GM12865 (cell line): ENCODE measurements around the gene PIK3C3.

Source experiments
- DNase-seq: peaks from one replicate; pipeline ENCODE4 v3.0.0; 2010; ENCODE audit warnings: low read depth
- H3K4me3 ChIP-seq: 2 replicates; pipeline ENCODE4 v1.5.1; 2011; ENCODE audit warnings: mild to moderate bottlenecking, low read depth, low read length, control low read depth
- TF ChIP-seq, protein P1 (sequence below): IDR thresholded peaks from 2 replicates; pipeline ENCODE4 v1.5.1; 2011; ENCODE audit warnings: low read length, control low read depth, low read depth, inconsistent platforms; ENCODE audit not compliant: insufficient read depth; ENCODE audit errors: missing control alignments

PIK3C3 gene

DNA sequence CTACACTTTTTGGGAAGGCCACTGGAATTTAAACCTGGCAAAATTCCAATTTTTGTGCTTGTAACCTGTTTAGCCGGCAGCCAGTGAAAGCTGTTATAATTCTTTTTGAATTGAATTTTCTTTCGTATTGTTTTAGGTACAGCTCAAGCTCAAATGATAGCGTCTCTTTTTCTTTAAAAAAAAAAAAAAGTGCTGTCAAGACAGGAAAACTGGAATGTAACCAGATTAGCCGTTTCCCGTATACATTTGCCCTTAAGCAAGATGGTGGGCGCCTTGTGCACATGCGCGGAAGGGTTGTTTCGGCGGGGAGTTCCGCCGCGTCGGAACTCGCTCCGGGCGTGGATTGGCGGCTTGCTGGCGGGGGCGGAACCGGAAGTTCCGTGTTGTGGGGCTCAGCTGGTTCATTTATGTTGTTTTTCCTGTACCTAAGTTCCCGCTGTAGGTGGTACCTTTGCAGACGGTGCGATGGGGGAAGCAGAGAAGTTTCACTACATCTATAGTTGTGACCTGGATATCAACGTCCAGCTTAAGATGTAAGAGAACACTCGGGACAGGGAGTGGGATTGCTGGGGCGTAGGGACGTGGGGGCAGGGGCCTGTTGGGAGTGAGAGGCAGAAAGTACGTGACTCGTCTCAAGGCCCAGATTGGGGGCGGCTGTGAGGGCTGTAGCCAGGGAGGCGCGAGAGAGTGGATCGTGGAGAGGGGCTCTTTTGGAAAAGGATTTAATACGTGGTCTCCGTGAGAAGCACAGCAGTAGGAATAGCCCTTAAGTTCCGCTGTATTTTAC is at the start of gene PIK3C3:
TSS of gene PIK3C3 (plus strand) at position 408 of the 787 bp plus-strand sequence. CDS start at position 466, 58 bp downstream.
- TF ChIP-seq, protein P1, sequence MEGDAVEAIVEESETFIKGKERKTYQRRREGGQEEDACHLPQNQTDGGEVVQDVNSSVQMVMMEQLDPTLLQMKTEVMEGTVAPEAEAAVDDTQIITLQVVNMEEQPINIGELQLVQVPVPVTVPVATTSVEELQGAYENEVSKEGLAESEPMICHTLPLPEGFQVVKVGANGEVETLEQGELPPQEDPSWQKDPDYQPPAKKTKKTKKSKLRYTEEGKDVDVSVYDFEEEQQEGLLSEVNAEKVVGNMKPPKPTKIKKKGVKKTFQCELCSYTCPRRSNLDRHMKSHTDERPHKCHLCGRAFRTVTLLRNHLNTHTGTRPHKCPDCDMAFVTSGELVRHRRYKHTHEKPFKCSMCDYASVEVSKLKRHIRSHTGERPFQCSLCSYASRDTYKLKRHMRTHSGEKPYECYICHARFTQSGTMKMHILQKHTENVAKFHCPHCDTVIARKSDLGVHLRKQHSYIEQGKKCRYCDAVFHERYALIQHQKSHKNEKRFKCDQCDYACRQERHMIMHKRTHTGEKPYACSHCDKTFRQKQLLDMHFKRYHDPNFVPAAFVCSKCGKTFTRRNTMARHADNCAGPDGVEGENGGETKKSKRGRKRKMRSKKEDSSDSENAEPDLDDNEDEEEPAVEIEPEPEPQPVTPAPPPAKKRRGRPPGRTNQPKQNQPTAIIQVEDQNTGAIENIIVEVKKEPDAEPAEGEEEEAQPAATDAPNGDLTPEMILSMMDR: no peak

DNA sequence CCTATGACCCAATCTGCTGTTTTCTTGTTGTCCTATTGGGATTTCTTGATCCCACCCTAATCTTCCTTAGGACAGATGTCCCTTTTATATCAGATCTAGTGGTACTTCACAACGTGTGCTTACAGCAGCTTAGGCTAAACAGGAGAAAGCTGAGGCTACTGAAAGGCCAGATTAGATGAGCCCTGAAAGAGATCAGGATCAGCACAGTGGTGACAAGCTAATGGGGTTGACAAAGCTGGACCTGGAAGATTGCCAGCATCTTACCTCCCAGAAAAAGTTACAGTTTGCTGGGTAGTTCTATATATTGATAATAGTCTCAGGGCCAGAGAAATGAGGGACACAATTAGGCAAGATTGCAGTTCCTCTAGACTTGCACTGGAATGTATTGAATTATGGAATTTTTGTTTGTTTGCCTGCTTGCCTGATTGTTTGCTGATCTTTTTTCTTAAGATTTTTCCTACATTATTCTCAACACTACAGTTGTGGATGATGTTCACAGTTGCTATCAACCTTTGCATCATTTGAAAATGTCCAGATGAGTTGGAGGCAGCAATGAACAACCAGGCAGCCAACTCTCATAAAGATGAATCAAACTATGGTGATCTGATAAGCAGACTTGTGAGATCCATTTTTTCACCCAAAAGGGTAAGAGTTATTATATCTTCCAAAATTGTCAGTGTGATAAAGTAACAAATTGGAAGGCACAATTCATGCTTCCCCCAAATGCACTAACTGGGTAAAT is 49.1 kb upstream of the PIK3C3 start:
- DNase-seq: no peak
- H3K4me3 ChIP-seq: no peak overlapping the region
- TF ChIP-seq, protein P1: no peak

More for the DNA sequence above, at the start of gene PIK3C3:
- DNase-seq: peak; percentile 98
- peak within 1 kb of the TSS; percentile 92 for H3K4me3 ChIP-seq

DNA sequence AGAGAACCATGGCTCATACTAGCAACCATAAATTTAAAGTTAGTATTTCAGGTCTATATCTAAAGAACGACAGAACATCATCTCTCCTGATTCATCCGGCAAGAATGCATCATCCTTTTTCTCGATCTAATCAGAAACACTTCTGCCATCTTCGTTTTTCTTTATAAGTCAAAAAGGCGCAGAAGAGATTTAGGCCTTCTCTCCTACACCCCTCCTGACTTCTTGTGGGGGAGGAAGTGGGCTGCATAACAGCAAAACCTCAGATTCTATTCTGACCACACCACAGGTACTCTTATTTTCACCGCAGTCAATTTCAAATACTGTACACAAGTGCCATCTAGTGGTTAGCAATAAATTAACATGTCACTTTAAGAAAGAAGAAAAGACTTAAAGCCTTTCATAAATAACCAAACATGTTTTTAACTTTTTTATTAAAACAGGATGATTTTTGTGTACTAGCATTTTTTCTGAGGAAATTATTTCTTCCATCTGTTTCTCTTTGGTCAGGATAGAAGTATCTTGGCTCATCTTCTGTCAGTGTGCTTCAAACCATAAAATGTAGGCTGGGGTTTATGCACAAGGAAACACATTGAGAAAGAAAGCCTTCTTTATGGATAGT is 48.4 kb upstream of the PIK3C3 start:
- TF ChIP-seq, protein P1: peak; percentile 44
- H3K4me3 ChIP-seq: no peak overlapping the region
- peak; percentile 85 for DNase-seq

DNA sequence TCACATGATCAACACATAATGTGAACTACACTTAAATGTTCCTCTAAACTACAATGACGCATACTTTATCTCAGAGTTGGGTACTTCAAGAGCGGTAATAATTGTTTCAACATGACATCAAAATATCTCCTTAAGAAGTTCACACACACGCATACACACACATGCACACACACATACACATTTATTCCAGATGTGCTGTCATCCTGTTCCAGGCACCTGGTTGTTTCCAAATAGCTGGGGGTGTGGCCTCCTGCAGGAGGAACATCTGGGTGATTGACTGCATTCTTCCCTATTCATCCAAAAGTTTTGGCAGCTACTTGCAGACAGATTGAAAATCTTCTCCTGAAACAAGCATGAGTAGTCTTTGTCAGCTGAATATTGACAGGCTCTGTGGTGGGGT is 37.9 kb upstream of the PIK3C3 start:
- DNase-seq: no peak
- no peak overlapping the region for H3K4me3 ChIP-seq
- TF ChIP-seq, protein P1: no peak

DNA sequence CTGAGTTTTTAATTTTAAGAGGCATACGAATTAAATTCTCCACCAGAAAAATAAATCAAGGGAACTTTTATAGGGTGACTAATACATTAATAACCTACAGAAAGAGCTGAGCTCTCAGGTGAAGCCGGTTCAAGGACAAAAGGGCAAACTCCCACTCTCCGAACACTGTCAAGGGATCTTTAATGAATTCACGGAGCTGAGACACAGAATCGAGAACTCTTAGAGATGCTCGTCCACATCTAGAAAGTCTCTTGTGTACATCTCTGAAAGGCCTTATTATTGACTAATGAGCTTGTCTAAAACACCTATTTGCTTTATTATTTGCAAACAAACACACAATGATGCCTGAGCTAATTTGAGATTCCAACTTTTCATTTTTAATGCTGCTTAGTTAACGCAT is 33.3 kb upstream of the PIK3C3 start:
- H3K4me3 ChIP-seq: no peak overlapping the region
- TF ChIP-seq, protein P1: no peak
- no peak for DNase-seq

DNA sequence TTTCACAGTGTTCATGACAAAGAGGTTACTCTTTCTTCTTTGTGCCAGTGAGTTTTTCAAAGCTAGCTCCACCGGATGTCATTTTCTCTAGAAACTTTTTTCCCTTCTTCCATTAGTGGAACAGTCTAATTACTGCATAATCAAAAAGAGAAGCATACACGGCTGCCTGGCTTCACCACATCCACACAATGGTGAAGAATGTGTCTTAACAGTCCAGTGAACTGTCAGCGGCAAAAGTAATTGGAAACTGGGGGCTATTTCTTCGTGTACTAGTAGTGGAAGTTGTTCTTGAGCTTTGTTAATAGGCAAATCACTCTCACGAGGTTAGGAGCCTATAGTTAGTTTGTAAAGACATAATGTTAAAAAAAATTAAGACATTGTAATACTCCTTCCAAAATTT is 32.9 kb upstream of the PIK3C3 start:
- H3K4me3 ChIP-seq: no peak overlapping the region
- TF ChIP-seq, protein P1: no peak
- DNase-seq: no peak
